GM18867 (cell line): ENCODE results near the gene RHBDL3.
A peak's percentile ranks its signal among the peaks of the same experiment; 100 is the strongest.
"Not testable (repeated sequence)": the region's sequence is repeated elsewhere in the genome, so short reads cannot be mapped to it uniquely, and the experiment has no call there.

Experiments
- ATAC-seq: cut with Tn5 transposase; IDR thresholded peaks from one replicate; pipeline ENCODE4 v1.9.1; 2021; ENCODE audit warnings: mild to moderate bottlenecking, moderate library complexity; ENCODE audit not compliant: unreplicated experiment

RHBDL3 gene

DNA sequence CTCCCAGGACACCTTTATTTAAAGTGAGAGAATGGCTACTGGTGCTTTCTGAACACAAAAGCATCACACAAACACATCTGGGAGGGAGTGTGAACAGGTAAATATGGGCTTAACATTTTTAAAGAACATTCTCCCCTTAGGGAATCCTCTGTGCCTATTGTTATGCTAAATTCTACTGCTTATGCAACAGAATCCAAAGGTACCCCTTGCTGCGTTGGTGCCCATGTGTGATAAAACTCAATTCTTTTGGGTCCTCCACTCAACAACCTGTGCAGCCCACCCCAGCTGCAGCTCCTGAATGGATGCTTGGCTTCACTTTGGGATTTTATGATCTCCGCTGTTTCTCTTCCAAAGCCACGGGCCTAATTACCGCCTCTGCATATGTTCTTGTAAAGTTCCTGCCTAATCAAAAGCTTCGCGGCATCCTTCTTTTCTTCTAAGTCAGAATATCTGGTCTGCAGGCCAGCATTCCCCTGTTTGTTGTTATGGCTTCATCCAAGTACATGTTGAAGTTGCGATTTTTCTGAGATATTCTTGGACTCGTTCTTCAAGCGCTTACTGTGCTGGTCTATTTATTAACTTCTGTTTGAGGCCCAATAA, 23.9 kb downstream of the RHBDL3 start:
- ATAC-seq: no peak

DNA sequence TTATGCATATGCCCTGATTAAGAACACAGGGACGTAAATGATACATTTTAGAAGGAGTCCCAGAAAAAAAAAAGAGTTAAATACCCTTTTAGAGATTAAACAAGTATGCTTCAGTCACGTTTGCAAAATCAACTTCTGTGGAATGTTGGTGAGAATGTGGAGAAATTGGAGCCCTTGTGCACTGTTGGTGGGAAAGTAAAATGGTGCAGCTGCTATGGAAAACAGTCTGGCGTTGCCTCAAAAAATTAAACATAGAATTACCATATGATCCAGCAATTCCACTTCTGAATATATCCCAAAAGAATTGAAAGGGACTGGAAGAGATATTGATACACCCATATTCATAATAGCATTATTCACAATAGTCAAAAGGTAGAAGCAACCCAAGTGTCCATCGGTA, 26.5 kb downstream of the RHBDL3 start:
- ATAC-seq: no peak

DNA sequence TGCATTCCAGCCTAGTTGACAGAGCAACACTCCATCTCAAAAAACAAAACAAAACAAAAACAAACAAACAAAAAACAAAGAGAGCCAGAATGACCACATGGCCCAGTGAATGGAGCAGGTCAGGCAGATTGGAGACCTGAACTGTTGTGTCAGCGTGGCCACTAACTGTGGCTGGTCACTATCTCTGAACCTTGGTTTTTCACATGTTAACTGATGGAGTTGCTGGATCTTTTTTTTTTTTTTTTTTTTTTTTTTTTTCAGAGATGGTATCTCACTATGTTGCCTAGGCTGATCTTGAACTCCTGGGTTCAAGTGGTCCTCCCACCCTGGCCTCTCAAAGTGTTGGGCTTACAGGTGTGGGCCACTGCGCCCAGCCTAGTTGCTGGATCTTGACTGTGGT, 31.8 kb downstream of the RHBDL3 start:
- no peak for ATAC-seq

DNA sequence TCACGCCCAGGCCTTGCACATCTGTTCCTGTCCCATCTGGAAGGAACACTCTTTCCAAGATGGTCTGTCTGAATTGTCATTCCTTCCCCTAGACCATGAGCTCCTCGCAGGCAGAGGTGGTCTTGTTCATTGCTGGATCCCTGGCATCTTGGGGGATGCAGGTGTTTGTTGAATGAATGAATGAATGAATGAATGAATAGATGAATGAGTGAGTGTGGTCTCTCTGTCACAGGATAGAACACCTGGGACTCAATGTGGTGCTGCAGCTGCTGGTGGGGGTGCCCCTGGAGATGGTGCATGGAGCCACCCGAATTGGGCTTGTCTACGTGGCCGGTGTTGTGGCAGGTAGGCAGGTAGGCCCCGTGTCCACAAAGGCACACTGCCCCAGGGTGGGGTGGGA, 32.2 kb downstream of the RHBDL3 start:
- no peak for ATAC-seq

GRCh38 chr17:32298298-32298697, 32.7 kb downstream of the RHBDL3 start:
- no peak for ATAC-seq

DNA sequence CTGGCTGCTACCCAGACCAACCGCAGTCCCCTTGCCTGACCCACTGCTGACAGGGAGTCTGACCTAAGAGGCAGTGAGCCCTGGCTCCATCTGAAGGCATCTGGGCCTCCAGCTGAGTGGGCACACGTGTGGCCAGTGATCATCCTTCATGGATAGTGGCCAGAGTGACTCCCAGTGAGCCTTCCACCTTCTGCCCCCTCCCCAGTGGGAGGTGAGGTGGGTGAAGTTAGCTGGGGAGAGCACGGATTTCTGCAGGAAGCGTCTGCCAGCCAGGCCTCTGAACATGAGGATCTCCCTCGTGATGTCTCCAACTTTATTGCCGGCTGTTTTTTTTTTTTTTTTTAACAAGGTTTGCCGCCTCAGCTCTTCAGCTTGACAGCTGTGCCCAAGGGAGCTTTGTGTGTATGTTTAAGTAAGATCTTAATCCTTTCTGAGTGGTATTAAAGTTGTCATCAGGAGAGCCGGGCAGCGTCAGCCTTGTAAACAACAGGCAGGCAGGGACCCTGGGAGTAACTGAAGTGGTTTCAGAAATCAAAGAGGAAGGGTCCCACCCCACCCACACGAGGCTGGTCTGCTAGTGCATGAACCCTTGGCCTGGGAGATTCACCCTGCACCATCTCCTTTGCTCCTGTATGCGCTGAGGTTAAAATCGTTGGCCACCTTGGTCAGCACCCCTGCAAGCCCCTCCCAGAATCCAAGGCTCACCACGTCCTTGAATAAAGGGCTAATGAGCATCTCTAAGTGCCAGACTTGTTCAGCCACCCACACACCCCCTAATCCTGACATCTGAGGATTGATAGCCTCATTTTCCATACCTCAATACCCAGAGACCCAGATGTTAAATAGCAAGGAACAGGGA, 33.3 kb downstream of the RHBDL3 start:
- no peak for ATAC-seq

- ATAC-seq: no peak
These were observed 34.0 kb downstream of the RHBDL3 start for GRCh38 chr17:32299580-32300164.

GRCh38 chr17:32302037-32302436, 36.4 kb downstream of the RHBDL3 start:
- no peak for ATAC-seq

DNA sequence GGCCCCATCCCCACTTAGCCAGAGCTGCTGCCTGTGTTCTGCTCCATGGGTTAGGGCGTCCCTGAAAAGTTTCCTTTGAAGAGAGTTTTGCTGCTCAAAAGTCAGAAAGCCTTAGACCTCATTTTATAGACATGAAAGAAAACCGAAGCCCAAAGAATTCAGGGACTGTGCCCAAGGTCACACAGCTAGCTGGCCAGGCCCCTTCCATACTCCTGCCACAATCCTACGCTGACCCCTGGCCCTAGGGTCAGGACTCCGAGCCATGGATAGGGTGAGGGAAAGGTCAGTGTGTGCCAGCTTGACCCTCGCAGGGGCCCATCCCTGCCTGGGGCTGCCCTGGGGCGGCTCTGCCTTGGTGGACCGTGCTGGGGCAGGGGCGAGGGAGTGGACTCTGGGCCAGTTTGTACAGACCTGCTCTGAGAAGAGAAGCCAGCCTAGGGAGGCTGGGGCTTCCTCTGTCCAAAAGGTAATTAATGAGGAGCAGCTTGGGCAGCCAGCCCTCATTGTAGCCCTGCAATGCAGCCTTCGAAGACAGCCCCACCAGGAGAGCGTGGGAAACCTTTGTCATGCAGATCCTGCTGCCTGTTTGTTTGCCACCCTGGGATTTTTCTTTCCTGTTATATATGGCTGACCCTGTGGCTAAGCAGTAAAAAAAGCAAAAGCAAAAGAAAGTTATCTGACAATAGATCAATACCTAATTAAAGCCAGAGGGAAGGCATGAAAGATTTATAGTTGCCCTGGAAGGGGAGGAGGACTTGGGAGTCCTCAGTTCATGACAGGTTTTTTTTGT, 37.4 kb downstream of the RHBDL3 start:
- no peak for ATAC-seq

GRCh38 chr17:32303781-32304288, 38.2 kb downstream of the RHBDL3 start:
- ATAC-seq: no peak

- no peak for ATAC-seq
These were observed 39.4 kb downstream of the RHBDL3 start for GRCh38 chr17:32305049-32305448.

DNA sequence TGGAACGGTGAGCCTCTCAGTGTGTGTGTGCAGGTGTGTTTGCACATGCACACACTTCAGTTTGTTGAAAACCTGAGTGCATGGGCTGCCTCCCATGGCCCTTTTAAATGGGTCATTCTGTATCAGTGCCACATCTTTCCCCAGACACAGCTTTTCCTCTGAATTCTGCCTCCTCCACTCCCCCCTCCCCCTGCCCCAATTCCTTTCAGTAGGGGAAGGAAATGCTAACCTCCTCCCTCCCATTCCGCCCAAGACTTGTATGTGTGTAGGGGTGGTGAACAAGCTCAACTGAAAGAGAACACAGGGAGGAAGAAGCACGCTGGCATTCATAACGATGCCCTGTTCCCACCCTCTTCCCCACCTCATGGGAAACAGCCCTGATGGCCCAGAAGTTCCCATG, 42.0 kb downstream of the RHBDL3 start:
- ATAC-seq: no peak

DNA sequence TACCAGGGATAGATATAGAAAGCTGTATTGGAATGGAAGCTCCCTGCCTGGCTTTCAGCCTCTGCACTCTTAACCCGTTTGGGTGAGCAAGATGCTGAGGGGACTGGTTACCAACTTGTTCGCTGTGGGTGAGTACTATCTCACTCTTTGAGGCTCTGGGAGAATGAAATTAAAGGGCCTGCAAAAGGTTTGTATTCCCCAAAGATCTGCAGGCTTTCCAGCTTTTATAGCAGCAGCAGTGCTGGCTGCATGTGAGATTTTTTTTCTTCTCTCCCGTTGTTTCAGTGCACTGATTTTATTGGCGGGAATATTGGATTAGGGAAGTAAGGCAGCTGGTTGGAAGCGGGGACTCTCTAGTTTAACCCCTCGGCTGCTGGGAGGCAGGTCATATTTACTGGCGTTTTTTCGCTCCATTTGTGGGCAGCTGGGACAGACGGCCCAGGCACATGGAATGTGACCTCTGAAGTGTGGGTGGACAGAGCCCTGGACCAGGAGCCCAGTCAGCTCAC, 45.5 kb downstream of the RHBDL3 start:
- no peak for ATAC-seq

GRCh38 chr17:32314636-32315035, 49.0 kb downstream of the RHBDL3 start:
- no peak for ATAC-seq

DNA sequence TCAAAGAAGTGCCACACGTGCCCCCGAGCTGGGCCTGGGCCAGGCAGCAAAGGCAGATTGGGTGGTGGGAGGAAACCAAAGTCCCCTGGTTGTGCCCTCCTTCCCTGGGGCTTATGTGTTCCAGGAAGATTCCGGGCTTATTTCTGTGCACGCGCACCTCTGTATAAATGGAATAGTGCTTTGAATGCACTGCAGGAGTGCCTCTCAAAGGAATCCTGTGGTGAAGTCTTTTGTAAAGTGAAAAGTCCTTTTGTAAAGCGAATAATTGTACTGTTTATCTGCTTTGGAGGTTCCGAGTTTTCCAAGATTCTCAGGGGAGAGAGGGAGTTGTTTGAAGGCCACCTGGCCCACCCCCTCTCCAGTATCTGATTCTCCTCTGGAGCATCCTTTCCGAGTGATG, 49.5 kb downstream of the RHBDL3 start:
- ATAC-seq: no peak

- not testable (repeated sequence) for ATAC-seq
These were observed 51.0 kb downstream of the RHBDL3 start for GRCh38 chr17:32316653-32317052.

GRCh38 chr17:32317353-32317752, 51.7 kb downstream of the RHBDL3 start:
- no peak for ATAC-seq

DNA sequence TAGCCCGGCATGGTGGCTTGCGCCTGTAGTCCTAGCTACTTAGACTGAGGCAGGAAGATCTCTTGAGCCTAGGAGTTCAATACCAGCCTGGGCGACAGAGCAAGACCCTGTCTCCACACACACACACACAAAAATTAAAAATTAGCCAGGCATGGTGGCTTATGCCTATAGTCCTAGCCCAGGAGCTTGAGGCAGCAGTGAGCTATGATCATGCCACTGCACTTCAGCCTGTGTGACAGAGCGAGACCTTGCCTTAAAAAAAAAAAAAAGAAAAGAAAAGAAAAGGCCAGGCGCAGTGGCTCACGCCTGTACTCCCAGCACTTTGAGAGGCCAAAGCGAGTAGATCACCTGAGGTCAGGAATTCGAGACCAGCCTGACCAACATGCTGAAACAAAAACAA, 52.4 kb downstream of the RHBDL3 start:
- no peak for ATAC-seq

GRCh38 chr17:32319548-32319905, 53.9 kb downstream of the RHBDL3 start:
- ATAC-seq: peak; percentile 51

DNA sequence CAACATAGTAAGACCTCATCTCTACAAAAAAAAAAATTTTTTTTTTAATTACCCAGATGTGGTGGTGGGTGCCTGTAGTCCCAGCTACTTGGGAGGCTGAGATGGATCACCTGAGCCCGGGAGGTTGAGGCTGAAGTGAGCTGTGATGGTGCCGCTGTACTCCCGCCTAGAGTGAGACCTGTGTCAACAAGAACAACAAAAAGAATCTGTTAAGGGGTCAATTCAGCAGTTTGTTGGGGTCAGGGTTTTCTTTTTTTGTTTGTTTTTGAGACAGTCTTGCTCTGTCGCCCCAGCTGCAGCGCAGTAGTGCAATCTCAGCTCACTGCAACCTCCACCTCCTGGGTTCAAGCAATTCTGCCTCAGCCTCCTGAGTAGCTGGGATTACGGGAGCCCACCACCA, 54.4 kb downstream of the RHBDL3 start:
- not testable (repeated sequence) for ATAC-seq

- no peak for ATAC-seq
These were observed 55.2 kb downstream of the RHBDL3 start for GRCh38 chr17:32320847-32321246.
